ENCODE data around the gene ERG.
A peak's percentile ranks its signal among the peaks of the same experiment; 100 is the strongest.

The ERG gene

DNA sequence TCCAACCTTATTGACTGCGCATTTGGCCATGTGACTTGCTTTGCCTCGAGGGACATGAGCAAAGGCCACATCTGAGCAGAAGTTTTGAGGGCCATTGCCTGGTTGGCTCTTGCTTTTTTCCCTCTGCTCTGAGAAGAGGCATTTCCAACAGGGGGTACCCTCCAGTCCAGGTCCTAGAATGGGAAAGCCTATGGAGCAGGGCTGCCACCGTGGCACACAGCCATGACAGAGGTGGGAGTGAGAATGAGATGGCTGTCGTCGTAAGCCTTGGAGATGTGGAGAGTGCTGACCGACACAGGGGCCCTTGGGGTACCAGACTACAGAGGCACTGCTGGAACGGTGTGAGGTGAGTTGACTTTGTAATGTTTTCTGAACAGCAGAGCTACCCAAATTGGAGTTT, 138.4 kb downstream of the ERG start:
- TF ChIP-seq, protein P1, sequence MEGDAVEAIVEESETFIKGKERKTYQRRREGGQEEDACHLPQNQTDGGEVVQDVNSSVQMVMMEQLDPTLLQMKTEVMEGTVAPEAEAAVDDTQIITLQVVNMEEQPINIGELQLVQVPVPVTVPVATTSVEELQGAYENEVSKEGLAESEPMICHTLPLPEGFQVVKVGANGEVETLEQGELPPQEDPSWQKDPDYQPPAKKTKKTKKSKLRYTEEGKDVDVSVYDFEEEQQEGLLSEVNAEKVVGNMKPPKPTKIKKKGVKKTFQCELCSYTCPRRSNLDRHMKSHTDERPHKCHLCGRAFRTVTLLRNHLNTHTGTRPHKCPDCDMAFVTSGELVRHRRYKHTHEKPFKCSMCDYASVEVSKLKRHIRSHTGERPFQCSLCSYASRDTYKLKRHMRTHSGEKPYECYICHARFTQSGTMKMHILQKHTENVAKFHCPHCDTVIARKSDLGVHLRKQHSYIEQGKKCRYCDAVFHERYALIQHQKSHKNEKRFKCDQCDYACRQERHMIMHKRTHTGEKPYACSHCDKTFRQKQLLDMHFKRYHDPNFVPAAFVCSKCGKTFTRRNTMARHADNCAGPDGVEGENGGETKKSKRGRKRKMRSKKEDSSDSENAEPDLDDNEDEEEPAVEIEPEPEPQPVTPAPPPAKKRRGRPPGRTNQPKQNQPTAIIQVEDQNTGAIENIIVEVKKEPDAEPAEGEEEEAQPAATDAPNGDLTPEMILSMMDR (conservative IDR thresholded peaks at IDR 0.05), result no peak
- TF ChIP-seq ZFX (IDR thresholded peaks at IDR 0.05), result no peak
- no peak overlapping the region for H3K27ac ChIP-seq

DNA sequence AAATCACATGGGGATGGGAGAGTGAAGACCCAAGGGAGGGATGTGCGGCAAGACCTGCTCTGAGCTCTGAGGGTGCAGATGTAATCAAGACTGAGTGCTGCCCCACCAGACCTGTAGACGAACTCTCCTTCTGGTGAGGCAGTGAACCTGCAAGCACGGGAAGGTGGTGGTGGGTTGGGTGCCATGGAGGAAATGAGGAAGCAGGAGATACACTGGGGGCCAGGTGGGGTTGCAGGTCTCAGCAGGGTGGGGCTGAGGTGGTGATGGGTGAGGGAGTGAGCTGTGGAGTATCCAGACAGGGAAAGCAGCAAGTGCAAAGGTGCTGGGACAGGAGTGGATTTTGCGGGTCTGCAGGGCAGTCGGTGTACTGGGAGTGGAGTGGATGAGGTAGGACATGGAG, 139.2 kb downstream of the ERG start:
- H3K27ac ChIP-seq, result no peak overlapping the region
- no peak for TF ChIP-seq ZFX (IDR thresholded peaks at IDR 0.05)
- TF ChIP-seq, protein P1 (conservative IDR thresholded peaks at IDR 0.05), result no peak

DNA sequence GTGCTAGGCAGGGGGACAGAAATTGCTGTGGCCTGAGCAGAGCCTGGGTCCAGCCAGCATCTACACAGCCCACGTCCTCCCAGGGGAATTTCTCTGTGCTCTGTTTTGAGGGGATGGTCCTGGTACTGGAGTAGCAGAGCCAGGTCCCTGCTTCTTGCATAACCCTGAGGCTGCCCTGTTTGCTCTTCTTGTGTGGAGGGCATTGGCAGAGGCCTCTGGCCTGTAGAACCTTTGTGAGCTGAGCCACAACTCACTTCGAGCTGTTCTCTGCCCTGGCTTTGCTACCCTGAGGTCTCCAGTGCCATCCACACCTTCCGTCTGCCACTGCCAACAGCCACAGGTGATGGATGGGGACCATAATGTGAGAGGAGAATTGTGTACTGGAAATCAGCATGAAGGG, 139.6 kb downstream of the ERG start:
- H3K27ac ChIP-seq, result no peak overlapping the region
- TF ChIP-seq, protein P1 (conservative IDR thresholded peaks at IDR 0.05), result no peak
- TF ChIP-seq ZFX (IDR thresholded peaks at IDR 0.05), result no peak

DNA sequence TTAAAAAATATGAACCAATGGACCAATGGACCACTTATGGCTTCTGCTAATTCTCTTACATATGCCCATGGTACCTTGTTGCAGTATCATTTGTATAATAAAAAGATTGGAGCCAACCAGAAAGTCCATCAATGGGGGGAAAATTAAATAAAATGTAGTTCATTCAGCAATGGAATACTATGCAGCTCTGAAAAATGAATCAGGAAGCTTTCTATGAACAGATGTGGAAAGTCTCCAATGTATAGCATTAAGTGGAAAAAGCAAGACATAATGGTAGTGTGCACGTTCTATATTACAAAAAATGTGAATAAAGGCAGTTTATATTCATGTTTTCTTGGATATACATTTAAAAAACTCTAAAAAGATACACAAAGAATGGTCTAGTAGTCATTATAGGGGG, 140.2 kb downstream of the ERG start:
- no peak for TF ChIP-seq ZFX (IDR thresholded peaks at IDR 0.05)
- TF ChIP-seq, protein P1 (conservative IDR thresholded peaks at IDR 0.05), result no peak
- H3K27ac ChIP-seq, result no peak overlapping the region

DNA sequence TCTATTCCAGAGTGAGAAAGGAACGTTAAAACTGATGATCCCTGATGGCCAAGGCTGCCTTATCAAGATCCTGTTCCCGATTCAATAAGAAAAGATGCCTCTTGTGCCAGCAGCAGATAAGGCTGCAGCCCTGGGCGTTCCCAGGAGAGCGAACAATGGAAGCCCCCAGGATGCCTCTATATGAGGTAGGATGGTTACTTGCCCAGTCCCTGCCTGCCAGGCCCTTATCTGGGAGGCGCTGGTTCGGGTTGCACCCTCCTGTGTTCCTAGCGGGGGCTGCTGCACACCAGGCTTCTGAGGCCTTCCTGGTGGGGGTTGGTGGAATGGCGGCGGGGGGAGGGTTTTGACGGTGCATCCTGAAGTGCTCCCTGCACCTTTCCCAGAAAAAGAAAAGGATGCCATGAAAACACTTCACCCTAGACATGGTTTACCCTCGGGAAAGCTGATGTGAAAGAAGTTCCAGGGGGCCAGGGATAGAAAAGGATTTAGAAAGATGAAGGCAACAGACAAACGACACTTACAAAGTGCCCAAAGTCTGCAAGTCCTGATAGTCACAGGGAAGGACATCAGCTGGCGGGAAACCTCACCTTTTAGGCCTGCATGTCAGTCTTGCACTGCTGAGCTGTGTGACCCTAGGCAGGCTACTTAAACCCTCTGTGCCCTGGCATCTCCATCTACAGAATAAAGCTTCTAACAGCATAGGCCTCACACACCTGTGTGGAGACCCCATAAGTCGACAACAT, 141.2 kb downstream of the ERG start:
- no peak overlapping the region for H3K27ac ChIP-seq
- TF ChIP-seq, protein P1 (conservative IDR thresholded peaks at IDR 0.05), result no peak
- TF ChIP-seq ZFX (IDR thresholded peaks at IDR 0.05), result no peak

DNA sequence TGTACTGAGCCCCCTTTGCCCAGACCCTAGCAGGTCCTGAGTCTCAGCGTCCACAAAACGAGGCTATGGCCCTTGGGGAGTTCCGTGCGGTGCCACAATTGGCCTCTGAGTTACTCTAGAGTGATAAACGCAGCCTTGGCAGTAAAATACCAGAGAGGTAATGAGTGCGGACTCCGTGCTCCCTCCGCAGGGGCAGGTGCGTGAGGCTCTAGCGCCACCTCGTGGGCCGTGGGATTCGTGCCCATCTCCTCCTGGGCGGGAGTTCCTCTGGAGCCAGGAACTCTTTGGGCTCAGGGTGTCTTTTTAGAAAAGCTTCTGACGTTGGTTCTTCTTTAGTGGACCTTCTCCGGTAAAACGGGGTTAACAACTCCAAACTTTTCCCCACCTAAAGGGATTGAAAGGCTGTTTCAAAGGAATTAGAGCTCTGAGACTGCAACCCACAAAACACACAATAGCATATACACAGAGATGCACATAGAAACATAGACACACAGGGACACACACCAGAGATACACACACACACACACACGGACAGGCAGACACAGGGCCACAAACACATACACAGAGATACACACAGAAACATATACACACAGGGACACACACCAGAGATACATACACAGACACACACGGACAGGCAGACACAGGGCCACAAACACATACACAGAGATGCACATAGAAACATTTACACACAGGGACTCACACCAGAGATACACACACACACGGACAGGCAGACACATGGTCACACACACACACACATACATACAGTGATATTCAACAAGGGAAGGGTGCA, 142.1 kb downstream of the ERG start:
- H3K27ac ChIP-seq, result no peak overlapping the region
- TF ChIP-seq, protein P1 (conservative IDR thresholded peaks at IDR 0.05), result peak; percentile 91
- TF ChIP-seq ZFX (IDR thresholded peaks at IDR 0.05), result no peak

DNA sequence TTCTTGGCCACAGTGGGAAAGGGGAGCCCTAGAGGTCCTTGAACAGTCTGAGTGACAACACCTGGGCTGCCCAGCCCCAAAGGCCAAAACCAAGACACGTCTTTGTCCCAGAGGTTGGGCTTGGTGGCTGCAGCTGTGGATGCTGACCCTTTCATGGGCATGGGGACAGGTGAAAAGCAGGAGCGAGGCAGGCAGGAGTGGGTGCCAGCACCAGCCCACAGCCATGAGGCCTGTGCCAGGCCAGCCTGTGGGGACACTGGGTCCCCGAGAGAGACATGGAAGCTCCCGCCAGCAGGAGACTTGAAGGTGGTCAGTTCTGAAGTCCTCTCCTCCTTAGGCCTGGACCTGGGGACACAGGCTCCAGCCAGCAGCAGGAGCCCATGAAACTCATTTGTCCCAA, 142.9 kb downstream of the ERG start:
- H3K27ac ChIP-seq, result no peak overlapping the region
- TF ChIP-seq ZFX (IDR thresholded peaks at IDR 0.05), result no peak
